ENCODE results near the gene VPS37C. TPM values are rescaled to one million over a fixed set of nuclear protein-coding genes. Genes with fewer than 3 reads are reported as not detected.

Gene VPS37C
- total RNA-seq, 1 donor from 2014 or later: 9.9 TPM

DNA sequence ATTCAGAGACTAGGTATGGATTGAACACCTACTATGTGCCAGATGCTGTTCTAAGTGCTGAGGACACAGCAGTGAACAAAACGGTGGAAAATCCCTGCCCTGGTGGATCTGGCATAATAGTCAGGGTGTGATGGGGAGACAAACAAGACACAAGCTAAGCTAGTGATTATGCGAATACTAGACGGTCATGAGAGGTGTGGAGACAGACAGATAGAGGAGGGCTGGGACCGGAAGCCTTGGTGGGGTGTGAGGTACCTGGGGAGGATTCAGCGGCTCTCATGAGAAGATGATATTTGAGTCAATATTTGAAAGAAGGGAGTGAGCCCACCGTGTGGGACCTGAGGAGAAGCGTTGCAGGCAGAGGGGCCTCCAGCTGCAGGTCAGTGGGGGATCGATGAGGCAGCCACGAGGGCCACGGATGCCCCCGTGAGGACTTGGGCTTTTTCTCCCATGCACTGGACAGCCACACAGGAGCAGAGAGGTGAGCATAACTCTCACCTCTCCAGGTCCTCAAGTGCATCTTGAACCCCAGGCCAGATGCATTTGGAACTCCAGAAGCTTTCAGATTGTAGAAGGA lies 54.2 kb downstream of the VPS37C start:
- H3F3A ChIP-seq (ENCODE audit: low read depth): no peaks in the 10 kb centered on the region
- H3K4me1 ChIP-seq: no peaks in the 10 kb centered on the region
- peak overlapping the region; percentile 21 for H3K27ac Mint-ChIP-seq
- H4K20me1 ChIP-seq (ENCODE audit: low read depth): no peaks in the 10 kb centered on the region
- H3K36me3 Mint-ChIP-seq: no peaks in the 10 kb centered on the region
- H3K27me3 ChIP-seq: no peaks in the 10 kb centered on the region
- no peaks in the 10 kb centered on the region for H3K9me3 ChIP-seq (ENCODE audit: low read depth)
- peaks cover 8% of the 10 kb centered on the region for H3K27me3 Mint-ChIP-seq (ENCODE audit: insufficient read depth, low read depth)
- no peak overlapping the region for H3K4me3 Mint-ChIP-seq
- no peaks in the 10 kb centered on the region for H3K36me3 ChIP-seq
- H3K9ac ChIP-seq: no peak overlapping the region
- no peaks in the 10 kb centered on the region for H3K79me2 ChIP-seq (ENCODE audit: low read depth)
- no peak overlapping the region for H3K4me2 ChIP-seq
- no peak overlapping the region for H3K4me3 ChIP-seq
- H3K4me1 Mint-ChIP-seq: peaks cover 2% of the 10 kb centered on the region
- no peak overlapping the region for H3K27ac ChIP-seq
- H2AFZ ChIP-seq (replicated peaks): no peak overlapping the region
- no peak for DNase-seq (ENCODE audit: low spot score)
- no peaks in the 10 kb centered on the region for H3K9me3 Mint-ChIP-seq
- TF ChIP-seq EZH2phosphoT487 (IDR thresholded peaks at IDR 0.05): no peak

GRCh38 chr11:61106296-61106695 lies 54.9 kb downstream of the VPS37C start:
- Mint-ChIP-seq H3K27me3 (ENCODE audit: insufficient read depth, low read depth) (peaks cover 6% of the 10 kb centered on the region), H3K36me3 (no peaks in the 10 kb centered on the region), H3K4me1 (peaks cover 2% of the 10 kb centered on the region), H3K27ac (peak overlapping the region; percentile 97), H3K9me3 (no peaks in the 10 kb centered on the region), H3K4me3 (no peak overlapping the region)
- Histone ChIP-seq H3F3A (ENCODE audit: low read depth) (no peaks in the 10 kb centered on the region), H3K4me1 (no peaks in the 10 kb centered on the region), H3K27ac (no peak overlapping the region), H3K4me2 (no peak overlapping the region), H2AFZ (replicated peaks) (no peak overlapping the region), H3K9me3 (ENCODE audit: low read depth) (no peaks in the 10 kb centered on the region), H3K9ac (no peak overlapping the region), H3K27me3 (no peaks in the 10 kb centered on the region), H3K4me3 (no peak overlapping the region), H3K79me2 (ENCODE audit: low read depth) (no peaks in the 10 kb centered on the region), H4K20me1 (ENCODE audit: low read depth) (no peaks in the 10 kb centered on the region), H3K36me3 (no peaks in the 10 kb centered on the region)
- TF ChIP-seq EZH2 (IDR thresholded peaks at IDR 0.05) (no peak), EZH2phosphoT487 (IDR thresholded peaks at IDR 0.05) (no peak)
- TF ChIP-seq, protein P1, sequence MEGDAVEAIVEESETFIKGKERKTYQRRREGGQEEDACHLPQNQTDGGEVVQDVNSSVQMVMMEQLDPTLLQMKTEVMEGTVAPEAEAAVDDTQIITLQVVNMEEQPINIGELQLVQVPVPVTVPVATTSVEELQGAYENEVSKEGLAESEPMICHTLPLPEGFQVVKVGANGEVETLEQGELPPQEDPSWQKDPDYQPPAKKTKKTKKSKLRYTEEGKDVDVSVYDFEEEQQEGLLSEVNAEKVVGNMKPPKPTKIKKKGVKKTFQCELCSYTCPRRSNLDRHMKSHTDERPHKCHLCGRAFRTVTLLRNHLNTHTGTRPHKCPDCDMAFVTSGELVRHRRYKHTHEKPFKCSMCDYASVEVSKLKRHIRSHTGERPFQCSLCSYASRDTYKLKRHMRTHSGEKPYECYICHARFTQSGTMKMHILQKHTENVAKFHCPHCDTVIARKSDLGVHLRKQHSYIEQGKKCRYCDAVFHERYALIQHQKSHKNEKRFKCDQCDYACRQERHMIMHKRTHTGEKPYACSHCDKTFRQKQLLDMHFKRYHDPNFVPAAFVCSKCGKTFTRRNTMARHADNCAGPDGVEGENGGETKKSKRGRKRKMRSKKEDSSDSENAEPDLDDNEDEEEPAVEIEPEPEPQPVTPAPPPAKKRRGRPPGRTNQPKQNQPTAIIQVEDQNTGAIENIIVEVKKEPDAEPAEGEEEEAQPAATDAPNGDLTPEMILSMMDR (IDR thresholded peaks at IDR 0.05): no peak
- DNase-seq (ENCODE audit: low spot score): no peak

- no peak for DNase-seq (ENCODE audit: low spot score)
- peaks cover 3% of the 10 kb centered on the region for H3K27me3 Mint-ChIP-seq (ENCODE audit: insufficient read depth, low read depth)
Observed at GRCh38 chr11:61104963-61105362, 56.3 kb downstream of the VPS37C start.

More at GRCh38 chr11:61104963-61105362, 56.3 kb downstream of the VPS37C start:
- peaks cover 11% of the 10 kb centered on the region for H3F3A ChIP-seq (ENCODE audit: low read depth)
- no peak overlapping the region for H3K9ac ChIP-seq
- H3K4me1 Mint-ChIP-seq: peaks cover 2% of the 10 kb centered on the region
- no peak overlapping the region for H3K27ac ChIP-seq
- no peaks in the 10 kb centered on the region for H3K9me3 ChIP-seq (ENCODE audit: low read depth)
- no peak overlapping the region for H3K4me2 ChIP-seq
- no peaks in the 10 kb centered on the region for H3K36me3 Mint-ChIP-seq
- no peaks in the 10 kb centered on the region for H3K27me3 ChIP-seq
- no peaks in the 10 kb centered on the region for H3K36me3 ChIP-seq
- no peaks in the 10 kb centered on the region for H4K20me1 ChIP-seq (ENCODE audit: low read depth)
- H3K4me1 ChIP-seq: no peaks in the 10 kb centered on the region
- no peak overlapping the region for H3K4me3 ChIP-seq
- no peak overlapping the region for H3K4me3 Mint-ChIP-seq
- no peak overlapping the region for H3K27ac Mint-ChIP-seq
- H3K79me2 ChIP-seq (ENCODE audit: low read depth): no peaks in the 10 kb centered on the region
- no peaks in the 10 kb centered on the region for H3K9me3 Mint-ChIP-seq
- no peak overlapping the region for H2AFZ ChIP-seq (replicated peaks)
- TF ChIP-seq EZH2 (IDR thresholded peaks at IDR 0.05): no peak
- TF ChIP-seq, protein P1 (IDR thresholded peaks at IDR 0.05): no peak
- TF ChIP-seq EZH2phosphoT487 (IDR thresholded peaks at IDR 0.05): no peak
